MM.1S (cell line): Measurements from ENCODE around the gene DSG2.

Experiments used
- DNase-seq: peaks from one replicate; pipeline ENCODE4 v3.0.0-alpha.2; 2015
- H2AFZ ChIP-seq: fragments of 300-600 bp; sonication (generic); 2 replicates; pipeline ENCODE4 v1.6.0; 2016; ENCODE audit warnings: antibody characterized with exemption, low read length
- H3F3A ChIP-seq: fragments of 300-600 bp; sonication (generic); 2 replicates; pipeline ENCODE4 v1.6.1; 2016; ENCODE audit warnings: mild to moderate bottlenecking, antibody characterized with exemption, low read length, moderate library complexity, mixed read lengths; ENCODE audit not compliant: insufficient read depth
- H3K27ac ChIP-seq: fragments of 300-600 bp; sonication (generic); 2 replicates; pipeline ENCODE4 v1.5.1; 2016; ENCODE audit warnings: mild to moderate bottlenecking, low read length
- H3K27me3 ChIP-seq: fragments of 300-600 bp; sonication (generic); replicated peaks from 2 replicates; pipeline ENCODE4 v1.6.0; 2016; ENCODE audit warnings: low read length; ENCODE audit not compliant: insufficient read depth
- H3K36me3 ChIP-seq: fragments of 300-600 bp; sonication (generic); replicated peaks from 2 replicates; pipeline ENCODE4 v1.6.1; 2016; ENCODE audit warnings: mild to moderate bottlenecking, low read length, mixed read lengths; ENCODE audit not compliant: insufficient read depth
- H3K4me1 ChIP-seq: fragments of 300-600 bp; sonication (generic); 2 replicates; pipeline ENCODE4 v1.6.1; 2016; ENCODE audit warnings: low read length, mixed read lengths
- H3K4me2 ChIP-seq: fragments of 300-600 bp; sonication (generic); 2 replicates; pipeline ENCODE4 v1.6.0; 2016; ENCODE audit warnings: low read depth, low read length
- H3K4me3 ChIP-seq: fragments of 300-600 bp; sonication (generic); 2 replicates; pipeline ENCODE4 v1.5.1; 2016; ENCODE audit warnings: low read length, mixed read lengths
- H3K79me2 ChIP-seq: fragments of 300-600 bp; sonication (generic); 2 replicates; pipeline ENCODE4 v1.6.1; 2016; ENCODE audit warnings: mixed run types, low read length, mixed read lengths
- H3K9ac ChIP-seq: fragments of 300-600 bp; sonication (generic); 2 replicates; pipeline ENCODE4 v1.6.1; 2016; ENCODE audit warnings: low read length, mixed read lengths
- H3K9me2 ChIP-seq: fragments of 300-600 bp; sonication (generic); replicated peaks from 2 replicates; pipeline ENCODE4 v1.6.1; 2016; ENCODE audit warnings: mild to moderate bottlenecking, low read length, mixed read lengths; ENCODE audit not compliant: insufficient read depth
- H3K9me3 ChIP-seq: fragments of 300-600 bp; sonication (generic); replicated peaks from 2 replicates; pipeline ENCODE4 v1.6.1; 2016; ENCODE audit warnings: mild to moderate bottlenecking, low read length, mixed read lengths; ENCODE audit not compliant: insufficient read depth
- H4K20me1 ChIP-seq: fragments of 300-600 bp; sonication (generic); 2 replicates; pipeline ENCODE4 v1.6.1; 2016; ENCODE audit warnings: mild to moderate bottlenecking, low read length, moderate library complexity, mixed read lengths; ENCODE audit not compliant: insufficient read depth
- CTCF ChIP-seq: fragments of 300-600 bp; sonication (generic); IDR thresholded peaks from 2 replicates; pipeline ENCODE4 v1.5.1; 2016; ENCODE audit warnings: antibody characterized with exemption, low read length, mixed read lengths
- EZH2 ChIP-seq: fragments of 300-600 bp; sonication (generic); optimal IDR thresholded peaks from 2 replicates; pipeline ENCODE3; 2017; ENCODE audit warnings: low read depth, mild to moderate bottlenecking, antibody characterized with exemption, low read length, mixed read lengths
- EZH2phosphoT487 ChIP-seq: fragments of 300-600 bp; sonication (generic); IDR thresholded peaks from 2 replicates; pipeline ENCODE4 v1.6.1; 2018; ENCODE audit warnings: antibody characterized with exemption, low read length

DSG2 gene

GRCh38 chr18:31487246-31488015 is 10.5 kb upstream of the DSG2 start:
- DNase-seq, result no peak
- Histone ChIP-seq H3K36me3 (no peaks in the 10 kb centered on the region), H3K4me1 (no peaks in the 10 kb centered on the region), H3K9me3 (no peaks in the 10 kb centered on the region), H4K20me1 (no peaks in the 10 kb centered on the region), H3K27me3 (no peaks in the 10 kb centered on the region), H3K27ac (no peak overlapping the region), H3K4me3 (no peak overlapping the region), H3K4me2 (no peak overlapping the region), H3K79me2 (no peaks in the 10 kb centered on the region), H3F3A (no peaks in the 10 kb centered on the region), H3K9me2 (no peaks in the 10 kb centered on the region), H2AFZ (no peak overlapping the region), H3K9ac (no peak overlapping the region)
- TF ChIP-seq EZH2 (no peak), CTCF (no peak), EZH2phosphoT487 (no peak)

GRCh38 chr18:31489311-31489710 is 8.7 kb upstream of the DSG2 start:
- H3K9me2 ChIP-seq, result no peaks in the 10 kb centered on the region
- H4K20me1 ChIP-seq, result no peaks in the 10 kb centered on the region
- H3K4me3 ChIP-seq, result no peak overlapping the region
- no peaks in the 10 kb centered on the region for H3K27me3 ChIP-seq
- DNase-seq, result no peak
- H3F3A ChIP-seq, result no peaks in the 10 kb centered on the region
- H3K4me2 ChIP-seq, result no peak overlapping the region
- TF ChIP-seq CTCF, result no peak
- no peak for TF ChIP-seq EZH2phosphoT487
- no peak for TF ChIP-seq EZH2
- no peak overlapping the region for H2AFZ ChIP-seq
- H3K9me3 ChIP-seq, result no peaks in the 10 kb centered on the region
- H3K79me2 ChIP-seq, result no peaks in the 10 kb centered on the region
- no peak overlapping the region for H3K9ac ChIP-seq
- no peaks in the 10 kb centered on the region for H3K4me1 ChIP-seq
- H3K27ac ChIP-seq, result no peak overlapping the region
- H3K36me3 ChIP-seq, result no peaks in the 10 kb centered on the region

GRCh38 chr18:31490387-31490786 is 7.6 kb upstream of the DSG2 start:
- Histone ChIP-seq H3K9me3 (no peaks in the 10 kb centered on the region), H3F3A (no peaks in the 10 kb centered on the region), H3K4me3 (no peak overlapping the region), H3K4me2 (no peak overlapping the region), H3K27ac (no peak overlapping the region), H3K27me3 (no peaks in the 10 kb centered on the region), H4K20me1 (no peaks in the 10 kb centered on the region), H3K4me1 (no peaks in the 10 kb centered on the region), H3K9me2 (no peaks in the 10 kb centered on the region), H3K36me3 (no peaks in the 10 kb centered on the region), H3K9ac (no peak overlapping the region), H3K79me2 (no peaks in the 10 kb centered on the region), H2AFZ (no peak overlapping the region)
- TF ChIP-seq EZH2 (no peak), CTCF (no peak), EZH2phosphoT487 (no peak)
- no peak for DNase-seq
